ENCODE results near the gene ADAMTS12.

GRCh38 chr5:33582417-33582816 is 309.4 kb downstream of the ADAMTS12 start:
- TF ChIP-seq CTCF (optimal IDR thresholded peaks at IDR 0.05 in 1 of 3, IDR thresholded peaks at IDR 0.05 in 1 of 3, conservative IDR thresholded peaks at IDR 0.05 in 1 of 3; ENCODE audit: extremely low read depth in 1 of 3, insufficient read depth in 2 of 3, low read length in 3 of 3) (no peak), EZH2 (IDR thresholded peaks at IDR 0.05; ENCODE audit: low read length) (no peak)
